KMS-11 (cell line): ENCODE data around the gene APOL6.

Experiments used
- H2AFZ ChIP-seq: fragments of 200-600 bp; sonication (generic); 2 replicates; pipeline ENCODE4 v1.6.1; 2016; ENCODE audit warnings: antibody characterized with exemption, mixed run types, low read depth
- H3K27ac ChIP-seq: fragments of 200-600 bp; sonication (generic); 2 replicates; pipeline ENCODE4 v1.6.1; 2016; ENCODE audit warnings: mild to moderate bottlenecking, mixed run types
- H3K27me3 ChIP-seq: fragments of 200-600 bp; sonication (generic); 2 replicates; pipeline ENCODE4 v1.6.1; 2017; ENCODE audit warnings: mild to moderate bottlenecking, low read depth, mixed run types, moderate library complexity; ENCODE audit not compliant: insufficient read depth
- H3K36me3 ChIP-seq: fragments of 200-600 bp; sonication (generic); 2 replicates; pipeline ENCODE4 v1.6.1; 2017; ENCODE audit warnings: mild to moderate bottlenecking, mixed run types; ENCODE audit not compliant: insufficient read depth
- H3K4me1 ChIP-seq: fragments of 200-600 bp; sonication (generic); 2 replicates; pipeline ENCODE4 v1.6.1; 2016; ENCODE audit warnings: mild to moderate bottlenecking, low read depth, mixed run types; ENCODE audit not compliant: poor library complexity, severe bottlenecking
- H3K4me2 ChIP-seq: fragments of 200-600 bp; sonication (generic); 2 replicates; pipeline ENCODE4 v1.7.0; 2016; ENCODE audit warnings: mild to moderate bottlenecking, mixed run types
- H3K4me3 ChIP-seq: fragments of 200-600 bp; sonication (generic); IDR thresholded peaks from 2 replicates; pipeline ENCODE4 v1.6.1; 2017; ENCODE audit warnings: low read depth, low read length, mixed read lengths; ENCODE audit not compliant: insufficient read depth
- H3K79me2 ChIP-seq: fragments of 200-600 bp; sonication (generic); 2 replicates; pipeline ENCODE4 v1.6.1; 2016; ENCODE audit warnings: low read depth, mixed run types; ENCODE audit not compliant: insufficient read depth
- H3K9ac ChIP-seq: fragments of 200-600 bp; sonication (generic); 2 replicates; pipeline ENCODE4 v1.6.1; 2016; ENCODE audit warnings: mild to moderate bottlenecking, mixed run types
- H4K20me1 ChIP-seq: fragments of 200-600 bp; sonication (generic); 2 replicates; pipeline ENCODE4 v1.6.1; 2016; ENCODE audit warnings: mild to moderate bottlenecking, mixed run types; ENCODE audit not compliant: insufficient read depth
- TF ChIP-seq, protein P1 (sequence below): fragments of 200-600 bp; sonication (generic); conservative IDR thresholded peaks from 2 replicates; pipeline ENCODE4 v1.6.1; 2017; ENCODE audit warnings: low read depth, mild to moderate bottlenecking, antibody characterized with exemption, low read length, moderate library complexity, mixed read lengths

Gene APOL6

DNA sequence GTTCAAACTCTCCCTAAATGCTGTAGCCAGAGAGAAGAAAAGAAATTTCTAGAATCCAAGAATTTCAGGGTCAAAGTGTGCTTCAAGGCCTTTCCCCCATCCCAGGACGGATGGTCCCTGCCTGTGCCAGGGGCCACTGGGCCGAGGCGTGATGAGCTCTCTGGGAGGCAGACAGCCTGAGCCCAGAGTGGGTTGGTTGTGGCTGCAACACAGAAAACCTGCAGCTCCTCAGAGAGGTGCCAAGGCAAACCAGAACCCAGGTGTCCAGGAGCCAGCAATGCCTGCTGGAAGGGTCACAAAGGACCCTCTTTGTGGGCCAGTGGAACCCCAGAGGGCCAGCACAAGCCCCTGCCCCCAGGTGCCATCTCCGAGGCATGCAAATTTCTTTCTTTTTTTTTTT, 2.6 kb upstream of the APOL6 start:
- no peak overlapping the region for H3K27ac ChIP-seq
- H2AFZ ChIP-seq = no peak overlapping the region
- no peak overlapping the region for H3K4me3 ChIP-seq
- no peaks in the 10 kb centered on the region for H3K36me3 ChIP-seq
- peaks cover 17% of the 10 kb centered on the region for H3K79me2 ChIP-seq
- peaks cover 32% of the 10 kb centered on the region for H3K4me1 ChIP-seq
- H3K9ac ChIP-seq = no peak overlapping the region
- no peak overlapping the region for H3K4me2 ChIP-seq
- no peaks in the 10 kb centered on the region for H4K20me1 ChIP-seq
- no peaks in the 10 kb centered on the region for H3K27me3 ChIP-seq
- TF ChIP-seq, protein P1, sequence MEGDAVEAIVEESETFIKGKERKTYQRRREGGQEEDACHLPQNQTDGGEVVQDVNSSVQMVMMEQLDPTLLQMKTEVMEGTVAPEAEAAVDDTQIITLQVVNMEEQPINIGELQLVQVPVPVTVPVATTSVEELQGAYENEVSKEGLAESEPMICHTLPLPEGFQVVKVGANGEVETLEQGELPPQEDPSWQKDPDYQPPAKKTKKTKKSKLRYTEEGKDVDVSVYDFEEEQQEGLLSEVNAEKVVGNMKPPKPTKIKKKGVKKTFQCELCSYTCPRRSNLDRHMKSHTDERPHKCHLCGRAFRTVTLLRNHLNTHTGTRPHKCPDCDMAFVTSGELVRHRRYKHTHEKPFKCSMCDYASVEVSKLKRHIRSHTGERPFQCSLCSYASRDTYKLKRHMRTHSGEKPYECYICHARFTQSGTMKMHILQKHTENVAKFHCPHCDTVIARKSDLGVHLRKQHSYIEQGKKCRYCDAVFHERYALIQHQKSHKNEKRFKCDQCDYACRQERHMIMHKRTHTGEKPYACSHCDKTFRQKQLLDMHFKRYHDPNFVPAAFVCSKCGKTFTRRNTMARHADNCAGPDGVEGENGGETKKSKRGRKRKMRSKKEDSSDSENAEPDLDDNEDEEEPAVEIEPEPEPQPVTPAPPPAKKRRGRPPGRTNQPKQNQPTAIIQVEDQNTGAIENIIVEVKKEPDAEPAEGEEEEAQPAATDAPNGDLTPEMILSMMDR = no peak

DNA sequence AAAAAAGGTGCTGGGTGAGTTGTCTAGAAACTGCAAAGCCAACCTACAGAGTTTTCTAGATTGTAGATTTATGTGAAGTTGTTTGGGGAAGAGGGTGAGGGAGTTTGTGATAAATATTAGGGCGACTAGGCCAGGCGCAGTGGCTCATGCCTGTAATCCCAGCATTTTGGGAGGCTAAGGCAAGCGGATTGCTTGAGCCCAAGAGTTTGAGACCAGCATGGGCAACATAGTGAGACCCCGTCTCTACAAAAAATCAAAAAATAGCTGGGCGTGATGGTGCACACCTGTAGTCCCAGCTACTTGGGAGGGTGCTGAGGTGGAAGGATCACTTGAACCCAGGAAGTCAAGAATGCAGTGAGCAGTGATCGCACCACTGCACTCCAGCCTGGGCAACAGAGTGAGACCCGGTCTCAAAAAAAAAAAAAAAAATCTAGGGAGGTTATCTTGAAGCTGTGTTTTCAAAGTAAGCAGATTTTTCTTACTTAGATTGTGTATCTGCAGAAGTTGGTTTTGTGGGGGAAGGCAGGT, 844 bp downstream of the APOL6 start:
- TF ChIP-seq, protein P1 = no peak
- Histone ChIP-seq H3K4me1 (peaks cover 32% of the 10 kb centered on the region), H3K36me3 (no peaks in the 10 kb centered on the region), H3K9ac (peak overlapping the region; percentile 91; the same call in 1 of the 2 replicates), H3K27me3 (no peaks in the 10 kb centered on the region), H3K4me2 (peak overlapping the region; percentile 92), H3K27ac (peak overlapping the region; percentile 89), H2AFZ (peak overlapping the region; percentile 91; the same call in 1 of the 2 replicates), H3K4me3 (peak overlapping the region; percentile 88), H3K79me2 (peaks cover 17% of the 10 kb centered on the region), H4K20me1 (no peaks in the 10 kb centered on the region)

DNA sequence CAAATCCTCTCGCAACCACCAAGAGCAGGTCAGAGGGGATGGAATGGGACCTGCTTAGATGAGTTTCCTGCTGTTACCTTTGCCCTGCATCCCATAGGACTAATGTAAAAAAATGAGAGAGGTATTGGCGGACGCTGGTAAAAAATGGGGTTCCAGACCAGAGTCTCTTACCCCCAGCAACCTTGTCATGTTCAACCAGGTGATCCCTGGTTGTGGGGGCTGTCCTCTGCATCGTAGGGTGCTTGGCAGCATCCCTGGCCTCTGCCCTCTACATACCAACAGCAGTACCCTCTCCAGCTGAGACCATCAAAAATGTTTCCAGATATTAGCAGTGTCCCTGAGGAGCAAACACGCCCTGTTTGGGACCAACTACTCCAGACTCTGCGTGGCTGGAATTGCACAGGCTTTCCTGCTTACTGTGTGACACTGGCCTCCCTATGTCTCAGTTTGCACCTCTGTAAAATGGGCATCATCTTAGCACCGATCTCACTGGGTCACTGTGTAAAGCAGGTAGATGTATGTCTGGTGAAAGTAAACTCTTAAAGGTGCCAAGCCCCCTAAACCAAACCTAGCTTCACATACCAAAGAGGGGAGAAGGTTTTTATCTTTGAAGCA, 1.5 kb downstream of the APOL6 start:
- Histone ChIP-seq H3K79me2 (peaks cover 17% of the 10 kb centered on the region), H3K4me2 (peak overlapping the region; percentile 92), H4K20me1 (no peaks in the 10 kb centered on the region), H3K4me1 (peaks cover 32% of the 10 kb centered on the region), H3K4me3 (no peak overlapping the region), H3K36me3 (no peaks in the 10 kb centered on the region), H3K27me3 (no peaks in the 10 kb centered on the region), H2AFZ (peak overlapping the region; percentile 91; the same call in 1 of the 2 replicates), H3K27ac (peak overlapping the region; percentile 89; the same call in 1 of the 2 replicates), H3K9ac (peak overlapping the region; percentile 91; the same call in 1 of the 2 replicates)
- TF ChIP-seq, protein P1 = no peak

DNA sequence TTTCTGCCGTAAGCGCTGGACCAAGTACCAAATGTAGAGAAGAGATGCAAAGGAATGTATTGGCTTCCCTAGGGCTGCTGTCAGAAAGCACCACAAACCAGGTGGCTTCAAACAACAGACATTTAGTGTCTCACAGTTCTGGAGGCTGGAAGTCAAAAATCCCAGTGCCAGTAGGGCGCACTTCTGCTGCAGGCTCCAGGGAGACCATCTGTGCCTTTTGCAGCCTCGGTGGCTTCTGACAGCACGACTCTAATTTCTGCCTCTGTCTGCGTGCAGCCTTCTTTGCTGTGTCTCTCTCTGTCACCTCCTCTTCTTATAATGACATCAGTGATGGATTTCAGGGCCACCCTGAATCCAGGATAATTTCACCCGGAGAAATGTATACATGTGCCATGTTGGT, 2.8 kb downstream of the APOL6 start:
- Histone ChIP-seq H3K4me1 (peaks cover 32% of the 10 kb centered on the region), H3K79me2 (peaks cover 17% of the 10 kb centered on the region), H3K27me3 (no peaks in the 10 kb centered on the region), H3K9ac (no peak overlapping the region), H3K36me3 (no peaks in the 10 kb centered on the region), H4K20me1 (no peaks in the 10 kb centered on the region), H3K4me2 (no peak overlapping the region), H3K27ac (no peak overlapping the region), H3K4me3 (no peak overlapping the region), H2AFZ (no peak overlapping the region)
- TF ChIP-seq, protein P1 = no peak
